Fibroblast of lung (primary cell): ENCODE data around the gene SORT1. TPM values are rescaled to one million over a fixed set of nuclear protein-coding genes. Genes with fewer than 3 reads are reported as not detected.

Experiments
- DNase-seq, 2 donors: peaks; one replicate each; pipeline versions ENCODE4 v3.0.0 to v3.0.0-alpha.2; 2010; ENCODE audit warnings: low read depth in 2 of 2
- H2AFZ ChIP-seq: 2 replicates; pipeline ENCODE4 v1.5.1; 2012; ENCODE audit warnings: low read length, control low read depth, inconsistent platforms
- H3K27ac ChIP-seq: 2 replicates; pipeline ENCODE4 v1.5.1; 2011; ENCODE audit warnings: low read length, control low read depth; ENCODE audit not compliant: insufficient read depth
- H3K27me3 ChIP-seq: 2 replicates; pipeline ENCODE4 v1.5.1; 2011; ENCODE audit warnings: mild to moderate bottlenecking, low read length; ENCODE audit not compliant: control insufficient read depth, insufficient read depth
- H3K36me3 ChIP-seq: 2 replicates; pipeline ENCODE4 v1.5.1; 2011; ENCODE audit warnings: low read length; ENCODE audit not compliant: control insufficient read depth, insufficient read depth
- H3K4me1 ChIP-seq: 2 replicates; pipeline ENCODE4 v1.5.1; 2011; ENCODE audit warnings: low read length; ENCODE audit not compliant: control insufficient read depth, insufficient read depth; ENCODE audit errors: extremely low read depth
- H3K4me2 ChIP-seq: 2 replicates; pipeline ENCODE4 v1.5.1; 2011; ENCODE audit warnings: low read length, control low read depth; ENCODE audit not compliant: insufficient read depth; ENCODE audit errors: extremely low read depth
- H3K4me3 ChIP-seq, 4 experiments: fragments of 200-600 bp in 1 of 4; sonication (generic) in 1 of 4; replicated peaks in 1 of 4; 2 replicates each; pipeline ENCODE4 v1.5.1; 2011 to 2016; ENCODE audit warnings: low read length in 4 of 4, low read depth in 3 of 4, mild to moderate bottlenecking in 3 of 4, control low read depth in 2 of 4, inconsistent platforms in 1 of 4, mixed read lengths in 1 of 4; ENCODE audit not compliant: insufficient read depth in 1 of 4; ENCODE audit errors: control extremely low read depth in 1 of 4
- H3K79me2 ChIP-seq: 2 replicates; pipeline ENCODE4 v1.5.1; 2012; ENCODE audit warnings: mild to moderate bottlenecking, low read length, inconsistent platforms; ENCODE audit not compliant: control insufficient read depth, insufficient read depth
- H3K9ac ChIP-seq: 2 replicates; pipeline ENCODE4 v1.5.1; 2011; ENCODE audit warnings: mild to moderate bottlenecking, low read length, control low read depth; ENCODE audit not compliant: insufficient read depth
- H3K9me3 ChIP-seq: 2 replicates; pipeline ENCODE4 v1.5.1; 2012; ENCODE audit warnings: low read depth, low read length; ENCODE audit not compliant: control insufficient read depth, insufficient read depth
- H4K20me1 ChIP-seq: 2 replicates; pipeline ENCODE4 v1.5.1; 2011; ENCODE audit warnings: low read length; ENCODE audit not compliant: control insufficient read depth, insufficient read depth; ENCODE audit errors: extremely low read depth
- EZH2 ChIP-seq: IDR thresholded peaks from 2 replicates; pipeline ENCODE4 v1.5.1; 2012; ENCODE audit warnings: low read length, control low read depth, mild to moderate bottlenecking; ENCODE audit errors: missing control alignments
- polyA plus RNA-seq, 2 donors: library from polyadenylated mRNA; depleted of rRNA in 1 of 2; stranded (reverse) in 1 of 2; unstranded in 1 of 2; fragments of >200 nt; gene quantifications; 2 replicates each; pipeline ENCODE4 v1.2.1, GENCODE V29; 2011 to 2012; ENCODE audit warnings: missing spikeins in 1 of 2
- total RNA-seq: library from RNA; depleted of rRNA; stranded (reverse); fragments of >200 nt; gene quantifications from 2 replicates; pipeline ENCODE4 v1.2.1, GENCODE V29; 2014
- TF ChIP-seq, protein P1 (sequence below), 2 donors: IDR thresholded peaks in 1 of 2; conservative IDR thresholded peaks in 1 of 2; 1 replicate in 1 of 2; 2 replicates in 1 of 2; pipeline ENCODE4 v1.5.1; 2011 to 2012; ENCODE audit warnings: low read length in 2 of 2, control low read depth in 1 of 2, inconsistent platforms in 1 of 2, low read depth in 1 of 2, mild to moderate bottlenecking in 1 of 2

SORT1 gene
- total and polyA plus RNA-seq, 2 donors (not counting 1 experiment from before 2014, with no cell fraction given), result 27.5 to 37.5 TPM

DNA sequence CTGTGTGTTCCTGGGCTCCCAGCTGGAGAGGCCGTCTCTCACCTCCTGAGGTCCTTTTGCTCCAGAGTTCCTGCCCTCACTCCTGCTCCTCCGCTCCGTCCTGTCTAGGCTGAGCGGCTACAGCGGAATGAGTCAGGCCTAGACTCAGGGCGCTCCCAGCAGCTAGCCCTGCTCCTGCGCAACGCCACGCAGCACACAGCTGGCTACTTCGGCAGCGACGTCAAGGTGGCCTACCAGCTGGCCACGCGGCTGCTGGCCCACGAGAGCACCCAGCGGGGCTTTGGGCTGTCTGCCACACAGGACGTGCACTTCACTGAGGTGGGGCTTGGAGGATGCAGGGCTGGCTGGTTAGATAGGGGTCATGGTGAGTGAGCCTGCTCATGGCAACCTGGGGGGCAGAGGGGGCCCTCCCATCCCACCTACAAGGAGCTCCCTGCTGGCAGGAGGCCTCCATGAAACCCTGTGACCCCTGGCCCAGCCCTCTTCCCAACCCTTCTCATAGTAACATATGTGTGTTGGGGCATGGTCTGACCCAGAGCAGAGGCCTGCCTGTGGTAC lies 129.9 kb downstream of the SORT1 start:
- H3K4me2 ChIP-seq, result no peak overlapping the region
- H3K4me3 ChIP-seq, result no peak overlapping the region
- H3K27me3 ChIP-seq, result no peaks in the 10 kb centered on the region
- H3K9me3 ChIP-seq, result no peaks in the 10 kb centered on the region
- no peaks in the 10 kb centered on the region for H4K20me1 ChIP-seq
- no peaks in the 10 kb centered on the region for H3K36me3 ChIP-seq
- H3K79me2 ChIP-seq, result no peaks in the 10 kb centered on the region
- H3K27ac ChIP-seq, result no peak overlapping the region
- no peak overlapping the region for H3K9ac ChIP-seq
- H2AFZ ChIP-seq, result no peak overlapping the region
- no peak for TF ChIP-seq EZH2
- TF ChIP-seq, protein P1, sequence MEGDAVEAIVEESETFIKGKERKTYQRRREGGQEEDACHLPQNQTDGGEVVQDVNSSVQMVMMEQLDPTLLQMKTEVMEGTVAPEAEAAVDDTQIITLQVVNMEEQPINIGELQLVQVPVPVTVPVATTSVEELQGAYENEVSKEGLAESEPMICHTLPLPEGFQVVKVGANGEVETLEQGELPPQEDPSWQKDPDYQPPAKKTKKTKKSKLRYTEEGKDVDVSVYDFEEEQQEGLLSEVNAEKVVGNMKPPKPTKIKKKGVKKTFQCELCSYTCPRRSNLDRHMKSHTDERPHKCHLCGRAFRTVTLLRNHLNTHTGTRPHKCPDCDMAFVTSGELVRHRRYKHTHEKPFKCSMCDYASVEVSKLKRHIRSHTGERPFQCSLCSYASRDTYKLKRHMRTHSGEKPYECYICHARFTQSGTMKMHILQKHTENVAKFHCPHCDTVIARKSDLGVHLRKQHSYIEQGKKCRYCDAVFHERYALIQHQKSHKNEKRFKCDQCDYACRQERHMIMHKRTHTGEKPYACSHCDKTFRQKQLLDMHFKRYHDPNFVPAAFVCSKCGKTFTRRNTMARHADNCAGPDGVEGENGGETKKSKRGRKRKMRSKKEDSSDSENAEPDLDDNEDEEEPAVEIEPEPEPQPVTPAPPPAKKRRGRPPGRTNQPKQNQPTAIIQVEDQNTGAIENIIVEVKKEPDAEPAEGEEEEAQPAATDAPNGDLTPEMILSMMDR (conservative IDR thresholded peaks at IDR 0.05 in 1 of 2, IDR thresholded peaks at IDR 0.05 in 1 of 2; ENCODE audit: low read depth in 1 of 2, low read length in 2 of 2), result no peak
- H3K4me1 ChIP-seq, result no peaks in the 10 kb centered on the region
- peak in 1 of 2 donors; percentile 73 for DNase-seq

DNA sequence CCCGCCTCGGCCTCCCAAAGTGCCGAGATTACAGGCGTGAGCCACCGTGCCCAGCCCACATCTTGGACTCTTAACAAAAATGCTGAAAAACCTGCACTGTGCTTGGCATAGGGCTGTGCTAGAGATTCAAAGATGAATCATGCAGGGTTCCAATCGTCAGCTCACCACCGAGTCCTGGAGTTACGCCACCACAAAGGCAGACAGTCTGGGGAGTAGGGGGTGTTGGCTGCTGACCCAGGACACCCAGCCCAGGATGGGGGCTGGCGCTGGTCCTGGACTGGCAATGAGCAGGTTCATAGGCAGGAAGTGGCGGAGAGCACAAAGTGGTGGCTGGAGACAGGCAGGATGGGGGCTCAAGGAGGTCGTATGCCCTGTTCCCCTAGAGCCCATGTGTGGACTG lies 130.8 kb downstream of the SORT1 start:
- Histone ChIP-seq H3K4me2 (no peak overlapping the region), H3K79me2 (no peaks in the 10 kb centered on the region), H3K9ac (no peak overlapping the region), H4K20me1 (no peaks in the 10 kb centered on the region), H3K9me3 (no peaks in the 10 kb centered on the region), H3K36me3 (no peaks in the 10 kb centered on the region), H3K4me1 (no peaks in the 10 kb centered on the region), H3K4me3 (no peak overlapping the region), H3K27me3 (no peaks in the 10 kb centered on the region), H2AFZ (no peak overlapping the region), H3K27ac (no peak overlapping the region)
- TF ChIP-seq, protein P1 (conservative IDR thresholded peaks at IDR 0.05 in 1 of 2, IDR thresholded peaks at IDR 0.05 in 1 of 2; ENCODE audit: low read depth in 1 of 2, low read length in 2 of 2), result no peak
- no peak for TF ChIP-seq EZH2
- DNase-seq, result peak; percentile 29 to 94

DNA sequence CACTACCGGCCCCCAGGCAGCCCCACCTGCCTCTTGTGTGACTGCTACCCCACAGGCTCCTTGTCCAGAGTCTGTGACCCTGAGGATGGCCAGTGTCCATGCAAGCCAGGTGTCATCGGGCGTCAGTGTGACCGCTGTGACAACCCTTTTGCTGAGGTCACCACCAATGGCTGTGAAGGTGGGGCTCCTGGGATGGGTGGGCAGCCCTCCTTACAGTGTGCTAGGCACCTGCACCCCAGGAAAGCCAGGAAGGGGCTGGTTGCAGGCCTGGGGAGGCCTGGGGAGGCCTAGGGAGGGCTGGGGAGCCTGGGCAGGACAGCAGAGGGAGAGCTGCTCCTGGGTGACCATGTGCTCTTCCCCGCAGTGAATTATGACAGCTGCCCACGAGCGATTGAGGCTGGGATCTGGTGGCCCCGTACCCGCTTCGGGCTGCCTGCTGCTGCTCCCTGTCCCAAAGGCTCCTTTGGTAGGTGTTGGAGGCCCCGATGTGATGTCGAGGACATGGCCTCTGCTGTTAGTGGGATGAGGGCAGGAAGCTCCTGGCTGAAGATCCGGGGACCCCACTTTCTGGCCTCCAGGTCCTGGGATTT lies 131.9 kb downstream of the SORT1 start:
- Histone ChIP-seq H3K4me3 (no peak overlapping the region), H3K27ac (no peak overlapping the region), H3K27me3 (no peaks in the 10 kb centered on the region), H2AFZ (no peak overlapping the region), H3K36me3 (no peaks in the 10 kb centered on the region), H4K20me1 (no peaks in the 10 kb centered on the region), H3K9me3 (no peaks in the 10 kb centered on the region), H3K4me1 (no peaks in the 10 kb centered on the region), H3K4me2 (no peak overlapping the region), H3K79me2 (no peaks in the 10 kb centered on the region), H3K9ac (no peak overlapping the region)
- DNase-seq, result no peak
- TF ChIP-seq, protein P1 (conservative IDR thresholded peaks at IDR 0.05 in 1 of 2, IDR thresholded peaks at IDR 0.05 in 1 of 2; ENCODE audit: low read depth in 1 of 2, low read length in 2 of 2), result no peak
- TF ChIP-seq EZH2, result no peak
